Thyroid gland (tissue), 4 donors: ENCODE results near the gene CNTNAP5.

Experiments used
- CTCF ChIP-seq, 6 experiments: fragments of 200-600 bp in 3 of 6; fragments of 450-650 bp in 3 of 6; sonication (generic) in 3 of 6; IDR thresholded peaks; one replicate each; pipeline ENCODE4 v1.5.1; 2016 to 2019; ENCODE audit warnings: antibody characterized with exemption in 6 of 6, mild to moderate bottlenecking in 2 of 6, inconsistent platforms in 1 of 6, moderate library complexity in 1 of 6
- POLR2A ChIP-seq, 2 donors: fragments of 450-650 bp; IDR thresholded peaks; one replicate each; pipeline ENCODE4 v1.6.1; 2017; ENCODE audit warnings: antibody characterized with exemption in 2 of 2, mild to moderate bottlenecking in 2 of 2, moderate library complexity in 1 of 2

GRCh38 chr2:124045894-124046293, 20.8 kb downstream of the CNTNAP5 start:
- TF ChIP-seq POLR2A (IDR thresholded peaks at IDR 0.05) = no peak
- TF ChIP-seq CTCF (IDR thresholded peaks at IDR 0.05) = no peak
